GM18505 (cell line): ENCODE results near the gene EPB41.
"Not testable (repeated sequence)": the region's sequence is repeated elsewhere in the genome, so short reads cannot be mapped to it uniquely, and the experiment has no call there.

Source experiments
- ATAC-seq: cut with Tn5 transposase; IDR thresholded peaks from one replicate; pipeline ENCODE4 v1.9.1; 2021; ENCODE audit not compliant: unreplicated experiment
- POLR2A ChIP-seq: IDR thresholded peaks from 4 replicates; pipeline ENCODE4 v1.6.1; 2011; ENCODE audit warnings: borderline replicate concordance; ENCODE audit not compliant: insufficient read depth, insufficient read length; ENCODE audit errors: extremely low read depth

The EPB41 gene

GRCh38 chr1:28926629-28927265 lies 12.4 kb downstream of the EPB41 start:
- TF ChIP-seq POLR2A = no peak
- ATAC-seq = peak; percentile 75

GRCh38 chr1:28927266-28927647 lies 12.9 kb downstream of the EPB41 start:
- TF ChIP-seq POLR2A = no peak
- peak; percentile 12 for ATAC-seq

- TF ChIP-seq POLR2A = no peak
- ATAC-seq = no peak
Measured at GRCh38 chr1:28927648-28928313, 13.4 kb downstream of the EPB41 start.

GRCh38 chr1:28928314-28928941 lies 14.1 kb downstream of the EPB41 start:
- TF ChIP-seq POLR2A = no peak
- ATAC-seq = no peak

- no peak for TF ChIP-seq POLR2A
- ATAC-seq = no peak
Measured at GRCh38 chr1:28933277-28933676, 18.9 kb downstream of the EPB41 start.

GRCh38 chr1:28933918-28934317 lies 19.5 kb downstream of the EPB41 start:
- ATAC-seq = no peak
- TF ChIP-seq POLR2A = no peak

GRCh38 chr1:28934676-28935075 lies 20.3 kb downstream of the EPB41 start:
- no peak for ATAC-seq
- no peak for TF ChIP-seq POLR2A

- TF ChIP-seq POLR2A = no peak
- no peak for ATAC-seq
Measured at GRCh38 chr1:28935293-28935692, 20.9 kb downstream of the EPB41 start.

GRCh38 chr1:28936094-28936493 lies 21.7 kb downstream of the EPB41 start:
- TF ChIP-seq POLR2A = no peak
- ATAC-seq = no peak

- TF ChIP-seq POLR2A = no peak
- ATAC-seq = no peak
Measured at GRCh38 chr1:28936528-28936927, 22.2 kb downstream of the EPB41 start.

- ATAC-seq = not testable (repeated sequence)
Measured at GRCh38 chr1:28943581-28943980, 29.2 kb downstream of the EPB41 start.

- no peak for ATAC-seq
- no peak for TF ChIP-seq POLR2A
Measured at GRCh38 chr1:28950006-28950405, 35.6 kb downstream of the EPB41 start.

GRCh38 chr1:28950449-28950848 lies 36.1 kb downstream of the EPB41 start:
- ATAC-seq = no peak
- TF ChIP-seq POLR2A = no peak

GRCh38 chr1:28954126-28954726 lies 39.9 kb downstream of the EPB41 start:
- ATAC-seq = no peak
- TF ChIP-seq POLR2A = no peak

GRCh38 chr1:28956038-28956464 lies 41.7 kb downstream of the EPB41 start:
- no peak for ATAC-seq
- TF ChIP-seq POLR2A = no peak

GRCh38 chr1:28962114-28962831 lies 47.9 kb downstream of the EPB41 start:
- not testable (repeated sequence) for ATAC-seq
